Activated B cell treated with CpG ODN at 0.5 μM for 24 hours (primary cell): ENCODE measurements around the gene WDR1. TPM values are rescaled to one million over a fixed set of nuclear protein-coding genes. Genes with fewer than 3 reads are reported as not detected.

Experiments
- ATAC-seq: fragments of 200-7000 bp; cut with Tn5 transposase; one replicate; pipeline ENCODE4 v1.10.0; 2021; ENCODE audit warnings: low read depth, mild to moderate bottlenecking, moderate library complexity
- CTCF ChIA-PET: fragments of 350-600 bp; sonication (Branson Sonifier 250); formaldehyde crosslinking; loops from one replicate; lab custom pipeline; 2021; ENCODE audit warnings: antibody characterized with exemption; lab: Charles Lee
- POLR2A ChIA-PET: fragments of 350-600 bp; sonication (Branson Sonifier 250); formaldehyde crosslinking; loops from one replicate; lab custom pipeline; 2021; ENCODE audit warnings: antibody characterized with exemption; lab: Charles Lee
- DNase-seq: peaks from one replicate; pipeline ENCODE4 v3.0.0; 2022
- H3K27ac Mint-ChIP-seq: one replicate; pipeline ENCODE4 v1.8.0; 2020; ENCODE audit warnings: mixed read lengths
- H3K27me3 Mint-ChIP-seq: one replicate; pipeline ENCODE4 v1.8.0; 2021; ENCODE audit warnings: mixed read lengths
- H3K36me3 Mint-ChIP-seq: one replicate; pipeline ENCODE4 v1.8.0; 2021; ENCODE audit warnings: low read depth, mixed read lengths
- H3K4me1 Mint-ChIP-seq: one replicate; pipeline ENCODE4 v1.8.0; 2021; ENCODE audit warnings: mixed read lengths
- H3K4me3 Mint-ChIP-seq: one replicate; pipeline ENCODE4 v1.8.0; 2020; ENCODE audit warnings: mild to moderate bottlenecking, mixed read lengths
- H3K9me3 Mint-ChIP-seq: one replicate; pipeline ENCODE4 v1.8.0; 2020; ENCODE audit warnings: mixed read lengths
- CTCF ChIP-seq: fragments of 200-600 bp; IDR thresholded peaks from one replicate; pipeline ENCODE4 v1.8.0; 2022; ENCODE audit warnings: antibody characterized with exemption, mild to moderate bottlenecking
- intact Hi-C: fragments of 100-400 bp; cut with micrococcal nuclease; formaldehyde crosslinking; loops from one replicate; pipeline ENCODE4 v1.15.1; 2024
- total RNA-seq: library from RNA; stranded (reverse); gene quantifications from 2 replicates; pipeline ENCODE4 v1.2.3, GENCODE V29; 2022

Gene WDR1
- total RNA-seq, 1 donor from 2014 or later: 337 TPM

DNA sequence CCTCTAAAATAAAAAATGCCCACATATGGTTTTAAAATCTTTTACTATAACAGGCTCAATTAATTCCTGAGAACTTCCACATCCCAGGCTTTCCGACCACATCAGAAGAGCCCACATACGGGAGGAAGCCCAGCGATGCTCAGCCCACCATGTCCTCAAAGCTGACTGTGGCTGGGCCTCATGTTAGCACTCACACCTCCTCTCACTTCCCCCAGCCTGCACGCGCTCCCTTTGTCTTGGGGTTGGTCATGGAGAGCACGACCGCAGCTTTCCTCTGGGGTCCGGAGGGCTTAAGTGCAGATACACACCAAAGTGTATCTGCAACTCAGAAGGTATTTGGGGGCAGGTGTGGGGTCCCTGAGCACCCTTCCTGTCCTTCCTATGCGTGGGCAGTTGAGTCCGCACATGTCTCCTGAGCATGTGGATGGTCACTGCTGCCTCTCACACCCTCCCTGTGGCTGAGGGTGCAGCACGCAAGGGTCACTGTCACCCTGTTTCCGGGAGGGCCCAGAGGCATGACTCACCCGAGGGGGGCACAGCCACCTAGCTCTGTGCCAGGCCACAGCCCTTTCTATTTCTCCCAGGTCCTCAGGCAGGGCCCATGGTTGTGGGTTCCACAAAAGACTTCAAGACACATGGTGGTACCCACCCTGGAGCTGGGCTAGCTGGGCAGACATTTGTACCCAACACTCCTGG lies 21.2 kb downstream of the WDR1 start:
- Mint-ChIP-seq H3K27ac (peak overlapping the region; percentile 12), H3K27me3 (no peaks in the 10 kb centered on the region), H3K9me3 (no peaks in the 10 kb centered on the region), H3K4me1 (peaks cover 40% of the 10 kb centered on the region), H3K36me3 (peaks cover 92% of the 10 kb centered on the region), H3K4me3 (no peak overlapping the region)
- no peak for DNase-seq
- ChIA-PET CTCF (interaction anchor here (1.4 to 1.6 kb wide), 2 partner anchors 22 to 366 kb away, joined by 3 read pairs; no protein-coding TSS in a partner anchor), POLR2A (interaction anchor here (1.1 to 2.2 kb wide), 3 partner anchors 16 to 362 kb away, joined by 4 to 18 read pairs (median 4); partner anchors contain the start of genes WDR1 and ZNF518B)
- ATAC-seq: peak; percentile 22
- intact Hi-C loops: no loop called here
- TF ChIP-seq CTCF: no peak

DNA sequence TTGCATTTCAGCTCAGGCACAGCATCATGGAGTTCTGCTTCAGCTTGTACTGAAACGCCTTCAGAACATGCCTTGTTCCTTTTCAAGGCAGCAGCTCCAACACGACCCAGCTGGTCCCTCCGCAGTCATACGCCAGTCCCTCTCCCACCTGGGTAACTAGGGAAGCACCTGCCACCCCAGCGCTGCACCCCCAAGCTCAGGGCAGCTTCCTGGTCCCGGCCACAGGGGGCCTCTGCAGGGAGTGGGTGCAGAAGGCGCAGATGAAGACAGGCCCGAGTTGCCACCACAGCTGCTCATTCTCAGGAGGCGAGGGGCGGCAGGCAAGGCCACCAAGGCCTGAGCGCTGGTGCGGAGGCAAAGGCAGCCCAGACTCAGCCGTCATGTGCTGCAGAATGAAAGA lies 21.8 kb downstream of the WDR1 start:
- CTCF ChIA-PET: no interaction called here
- no peak for TF ChIP-seq CTCF
- Mint-ChIP-seq H3K9me3 (no peaks in the 10 kb centered on the region), H3K4me3 (no peak overlapping the region), H3K36me3 (peaks cover 92% of the 10 kb centered on the region), H3K27ac (no peak overlapping the region), H3K27me3 (no peaks in the 10 kb centered on the region), H3K4me1 (peaks cover 38% of the 10 kb centered on the region)
- no peak for DNase-seq
- no peak for ATAC-seq
- POLR2A ChIA-PET: interaction anchor here (1.2 kb wide), 1 partner anchor 362 kb away, joined by 4 read pairs; the partner anchor contains the start of gene ZNF518B
- intact Hi-C loops: no loop called here

DNA sequence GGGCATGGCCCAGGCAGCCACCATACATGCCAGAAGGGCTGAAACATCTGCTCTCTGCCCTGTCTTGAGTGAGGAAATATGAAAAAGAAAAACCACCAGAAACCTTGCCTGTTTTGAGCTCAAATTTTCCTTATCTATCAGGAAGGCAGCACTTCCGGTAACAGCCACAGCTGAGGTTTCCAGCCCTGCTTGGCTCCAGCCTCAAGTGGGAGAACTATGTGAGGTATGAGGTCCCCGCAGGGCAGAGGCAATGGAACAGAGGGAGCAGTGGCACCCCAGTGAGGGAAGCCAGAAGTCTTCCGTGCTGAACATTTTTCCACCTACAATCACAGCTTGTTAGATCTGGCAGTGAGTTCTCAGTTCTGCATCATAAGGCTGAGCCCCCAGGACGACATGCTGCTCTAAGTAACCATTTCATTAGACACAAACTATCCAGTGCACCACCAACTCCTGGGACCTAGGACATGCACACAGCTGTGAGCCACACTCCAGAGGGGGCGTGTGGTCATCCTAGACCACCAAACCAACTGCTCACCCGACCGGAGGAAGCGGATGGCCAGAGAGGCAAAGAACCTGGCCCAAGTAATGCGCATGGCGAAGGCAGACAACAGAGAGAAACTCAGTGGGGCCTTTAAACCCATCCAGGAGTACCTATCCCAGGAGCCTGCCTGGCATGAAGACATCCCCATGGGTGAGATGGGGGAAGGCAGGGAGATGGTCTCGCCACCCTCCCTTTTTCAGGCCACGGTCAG lies 22.6 kb downstream of the WDR1 start:
- H3K4me1 Mint-ChIP-seq: peaks cover 35% of the 10 kb centered on the region
- DNase-seq (no peak), ATAC-seq (no peak)
- TF ChIP-seq CTCF: no peak
- H3K36me3 Mint-ChIP-seq: peaks cover 91% of the 10 kb centered on the region
- ChIA-PET POLR2A (interaction anchor here (0.9 kb wide), 1 partner anchor 23 kb away, joined by 4 read pairs; the partner anchor contains the start of gene WDR1), CTCF (no interaction called here)
- no peaks in the 10 kb centered on the region for H3K9me3 Mint-ChIP-seq
- H3K27me3 Mint-ChIP-seq: no peaks in the 10 kb centered on the region
- intact Hi-C loops: no loop called here
- H3K4me3 Mint-ChIP-seq: no peak overlapping the region
- peak overlapping the region; percentile 59 for H3K27ac Mint-ChIP-seq

- H3K27ac Mint-ChIP-seq: no peak overlapping the region
- H3K4me3 Mint-ChIP-seq: no peak overlapping the region
- no peaks in the 10 kb centered on the region for H3K9me3 Mint-ChIP-seq
- CTCF ChIA-PET: no interaction called here
- H3K27me3 Mint-ChIP-seq: no peaks in the 10 kb centered on the region
- ATAC-seq (no peak), DNase-seq (no peak)
- peaks cover 88% of the 10 kb centered on the region for H3K36me3 Mint-ChIP-seq
- POLR2A ChIA-PET: interaction anchor here (0.9 kb wide), 1 partner anchor 24 kb away, joined by 4 read pairs; the partner anchor contains the start of gene WDR1
- H3K4me1 Mint-ChIP-seq: peaks cover 35% of the 10 kb centered on the region
- TF ChIP-seq CTCF: no peak
- intact Hi-C loops: no loop called here
These were observed 23.4 kb downstream of the WDR1 start for GRCh38 chr4:10093271-10093621.
